Ectodermal cell (in vitro differentiated cells): ENCODE results near the gene OR4K1. TPM values are rescaled to one million over a fixed set of nuclear protein-coding genes. Genes with fewer than 3 reads are reported as not detected.

Experiments used
- H3K27ac ChIP-seq: 2 replicates; pipeline ENCODE4 v1.7.0; 2013; ENCODE audit warnings: mild to moderate bottlenecking, low read depth, low read length; ENCODE audit not compliant: insufficient read depth, poor library complexity, severe bottlenecking
- H3K27me3 ChIP-seq: 2 replicates; pipeline ENCODE4 v1.7.0; 2013; ENCODE audit warnings: mild to moderate bottlenecking, low read length; ENCODE audit not compliant: insufficient read depth, control insufficient read depth, poor library complexity, severe bottlenecking
- H3K36me3 ChIP-seq: one replicate; pipeline ENCODE4 v1.7.0; 2013; ENCODE audit warnings: low read length; ENCODE audit not compliant: control insufficient read depth, insufficient read depth
- H3K4me1 ChIP-seq: one replicate; pipeline ENCODE4 v1.7.0; 2013; ENCODE audit warnings: low read length; ENCODE audit not compliant: control insufficient read depth, insufficient read depth
- H3K4me3 ChIP-seq: 2 replicates; pipeline ENCODE4 v1.7.0; 2013; ENCODE audit warnings: low read depth, low read length, control low read depth; ENCODE audit not compliant: insufficient read depth
- H3K9me3 ChIP-seq: 2 replicates; pipeline ENCODE4 v1.7.0; 2013; ENCODE audit warnings: mild to moderate bottlenecking, low read length, moderate library complexity; ENCODE audit not compliant: control insufficient read depth
- WGBS, 2 experiments: methylation state at CpG; one replicate each; pipeline ENCODE4 v1.1.7; 2013; ENCODE audit warnings: missing lambda C conversion rate in 2 of 2; 5-methylcytosine and 5-hydroxymethylcytosine counted together
- polyA plus RNA-seq, 4 experiments: library from polyadenylated mRNA; stranded (reverse); fragments of 50-300 nt; gene quantifications; one replicate each; pipeline ENCODE4 v1.2.3, GENCODE V29; 2013

The OR4K1 gene, protein sequence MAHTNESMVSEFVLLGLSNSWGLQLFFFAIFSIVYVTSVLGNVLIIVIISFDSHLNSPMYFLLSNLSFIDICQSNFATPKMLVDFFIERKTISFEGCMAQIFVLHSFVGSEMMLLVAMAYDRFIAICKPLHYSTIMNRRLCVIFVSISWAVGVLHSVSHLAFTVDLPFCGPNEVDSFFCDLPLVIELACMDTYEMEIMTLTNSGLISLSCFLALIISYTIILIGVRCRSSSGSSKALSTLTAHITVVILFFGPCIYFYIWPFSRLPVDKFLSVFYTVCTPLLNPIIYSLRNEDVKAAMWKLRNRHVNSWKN
- not detected for polyA plus RNA-seq (2013, experiment 1 of 4)
- polyA plus RNA-seq (2013, experiment 2 of 4): not detected
- polyA plus RNA-seq (2013, experiment 3 of 4): not detected
- polyA plus RNA-seq (2013, experiment 4 of 4): not detected

DNA sequence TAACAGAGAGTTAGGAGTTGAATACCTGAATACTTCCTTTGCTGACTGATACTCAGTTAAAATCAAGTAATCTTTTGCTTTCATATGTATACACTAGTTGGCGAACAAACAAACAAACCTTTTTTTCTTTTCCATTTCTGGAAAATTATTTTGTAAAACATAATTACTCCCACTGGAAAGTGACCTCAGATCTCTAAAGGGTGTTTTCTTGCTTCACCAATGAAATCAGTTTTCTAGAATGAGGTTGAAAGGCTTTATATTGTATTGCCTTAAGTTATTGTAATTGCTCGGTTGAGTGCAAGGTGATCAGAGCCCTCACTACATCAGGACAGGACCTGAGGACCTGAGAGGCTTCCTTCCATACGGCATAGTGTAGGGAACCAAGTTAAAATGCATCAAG, at the start of gene OR4K1:
TSS of gene OR4K1 (plus strand) at position 301 of the 400 bp plus-strand sequence. CDS start 4,750 bp downstream, outside the sequence.
- H3K27ac ChIP-seq: no peak within 1 kb of the TSS
- H3K9me3 ChIP-seq: peaks cover 30% of the 10 kb centered on the region
- no peaks in the 10 kb centered on the region for H3K27me3 ChIP-seq
- H3K36me3 ChIP-seq: no peaks in the 10 kb centered on the region
- no peak within 1 kb of the TSS for H3K4me3 ChIP-seq
- no peaks in the 10 kb centered on the region for H3K4me1 ChIP-seq
- WGBS, 2 experiments: 81 to 89% methylated on average over 2 of the region's 3 CpGs

DNA sequence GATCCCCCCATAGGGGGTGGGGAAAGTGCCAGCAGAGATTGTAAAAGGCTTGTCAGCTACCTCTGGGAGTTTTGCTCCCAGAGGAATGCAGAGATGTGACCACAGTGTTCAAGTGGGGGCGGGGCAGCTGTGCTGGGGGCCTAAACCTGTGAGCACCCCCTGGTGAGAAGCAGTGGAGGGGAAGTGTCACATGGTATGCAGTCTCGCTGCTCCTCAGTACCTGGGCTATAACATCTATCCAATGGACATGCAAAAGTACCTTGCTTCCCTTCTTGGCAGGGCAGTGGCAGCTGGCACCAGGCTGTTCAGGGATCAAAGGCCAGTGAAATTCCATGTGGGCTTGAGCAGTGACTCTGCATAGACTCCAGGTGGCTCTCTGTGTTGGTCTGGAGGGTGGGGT, 35.4 kb upstream of the OR4K1 start:
- 36% methylated on average over 2 of the region's 2 CpGs for WGBS, 2 experiments
- Histone ChIP-seq H3K27me3 (no peaks in the 10 kb centered on the region), H3K4me1 (no peaks in the 10 kb centered on the region), H3K4me3 (no peak overlapping the region), H3K9me3 (peaks cover 43% of the 10 kb centered on the region), H3K36me3 (no peaks in the 10 kb centered on the region), H3K27ac (no peak overlapping the region)

DNA sequence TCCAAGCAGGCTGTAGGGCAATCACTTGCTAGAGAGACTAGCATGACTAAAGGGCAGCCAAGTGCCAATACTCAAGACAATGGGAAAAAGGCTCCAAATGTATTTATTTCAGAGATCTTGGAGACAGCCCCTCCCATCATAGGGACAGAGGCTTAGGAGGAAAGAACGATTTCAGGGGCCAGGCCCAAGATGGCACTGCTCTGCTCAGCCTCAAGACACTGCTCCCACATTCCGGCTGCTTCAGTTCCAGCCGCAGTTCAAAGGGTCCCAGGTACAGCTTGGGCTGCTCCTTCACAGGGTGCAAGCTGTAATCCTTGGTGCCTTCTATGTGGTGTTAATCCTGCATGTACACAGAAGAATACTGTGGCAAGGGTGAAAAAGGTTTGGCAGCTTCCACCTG, 29.7 kb upstream of the OR4K1 start:
- 70 to 72% methylated on average over 3 of the region's 3 CpGs for WGBS, 2 experiments
- Histone ChIP-seq H3K4me1 (no peaks in the 10 kb centered on the region), H3K27ac (no peak overlapping the region), H3K36me3 (no peaks in the 10 kb centered on the region), H3K9me3 (peaks cover 37% of the 10 kb centered on the region), H3K27me3 (no peaks in the 10 kb centered on the region), H3K4me3 (no peak overlapping the region)

DNA sequence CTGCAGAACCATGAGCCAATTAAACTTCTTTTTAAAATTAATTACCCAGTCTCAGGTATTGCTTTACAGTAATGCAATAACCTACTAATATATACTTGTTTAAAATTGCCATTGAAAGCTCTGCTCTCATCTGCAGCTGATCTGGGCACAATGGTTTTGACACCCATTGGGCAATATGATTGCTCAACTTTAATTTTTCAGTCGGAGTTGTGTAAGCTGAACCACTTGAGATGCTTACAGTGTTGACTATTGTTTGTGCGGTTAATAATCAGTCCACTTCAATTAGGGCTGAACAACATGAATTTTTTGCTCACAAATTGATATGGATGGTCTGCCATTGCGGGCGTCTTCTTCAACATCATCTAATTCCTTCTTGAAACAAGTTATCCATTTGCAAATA, 28.3 kb upstream of the OR4K1 start:
- WGBS, 2 experiments: 82 to 88% methylated on average over 4 of the region's 4 CpGs
- peaks cover 34% of the 10 kb centered on the region for H3K9me3 ChIP-seq
- H3K4me3 ChIP-seq: no peak overlapping the region
- no peak overlapping the region for H3K27ac ChIP-seq
- H3K36me3 ChIP-seq: no peaks in the 10 kb centered on the region
- H3K27me3 ChIP-seq: no peaks in the 10 kb centered on the region
- H3K4me1 ChIP-seq: no peaks in the 10 kb centered on the region

DNA sequence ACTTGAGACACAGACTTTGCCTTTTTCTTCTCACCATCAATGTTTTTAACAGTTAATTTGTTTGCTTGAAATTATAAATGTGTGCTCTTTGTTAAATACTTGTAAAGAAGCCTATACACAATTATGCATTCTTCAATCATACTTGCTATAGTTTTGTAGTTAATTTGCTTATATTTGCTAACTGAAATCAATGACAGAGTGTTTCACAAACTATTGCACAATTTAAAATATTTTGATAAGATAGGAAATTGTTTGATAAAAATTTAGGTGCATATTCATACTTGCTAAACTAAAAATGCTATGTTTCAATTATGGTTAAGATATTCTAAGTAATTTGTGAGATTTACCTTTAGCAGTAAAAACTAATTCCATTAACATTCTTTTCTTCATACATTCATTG, 24.1 kb upstream of the OR4K1 start:
- peaks cover 32% of the 10 kb centered on the region for H3K9me3 ChIP-seq

DNA sequence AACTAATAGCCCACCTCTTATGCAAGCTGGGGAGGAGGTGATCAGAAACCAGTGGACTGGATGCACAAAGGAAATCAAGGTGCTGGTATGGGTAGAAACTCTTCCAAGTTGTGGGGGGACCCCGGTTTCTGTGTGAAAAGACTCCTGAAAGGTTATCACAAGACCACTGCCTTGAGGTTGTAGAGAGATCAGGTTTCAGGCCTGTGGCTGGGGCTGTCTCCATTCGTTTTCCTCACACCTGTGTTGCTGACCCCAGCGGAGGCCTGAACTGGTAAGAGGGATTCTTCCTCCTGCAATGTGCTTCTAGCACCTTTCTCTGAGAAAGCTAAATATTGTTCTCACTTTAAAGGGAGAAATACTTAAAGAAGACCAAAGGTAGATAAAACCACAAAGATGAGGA, 19.6 kb upstream of the OR4K1 start:
- Histone ChIP-seq H3K4me1 (no peaks in the 10 kb centered on the region), H3K36me3 (no peaks in the 10 kb centered on the region), H3K4me3 (no peak overlapping the region), H3K27ac (no peak overlapping the region), H3K9me3 (peaks cover 25% of the 10 kb centered on the region), H3K27me3 (no peaks in the 10 kb centered on the region)
- WGBS, 2 experiments: 45 to 58% methylated on average over 3 of the region's 3 CpGs

More for the DNA sequence above, 24.1 kb upstream of the OR4K1 start:
- no peaks in the 10 kb centered on the region for H3K36me3 ChIP-seq
- no peaks in the 10 kb centered on the region for H3K27me3 ChIP-seq
- no peaks in the 10 kb centered on the region for H3K4me1 ChIP-seq
- H3K27ac ChIP-seq: no peak overlapping the region
- H3K4me3 ChIP-seq: no peak overlapping the region

DNA sequence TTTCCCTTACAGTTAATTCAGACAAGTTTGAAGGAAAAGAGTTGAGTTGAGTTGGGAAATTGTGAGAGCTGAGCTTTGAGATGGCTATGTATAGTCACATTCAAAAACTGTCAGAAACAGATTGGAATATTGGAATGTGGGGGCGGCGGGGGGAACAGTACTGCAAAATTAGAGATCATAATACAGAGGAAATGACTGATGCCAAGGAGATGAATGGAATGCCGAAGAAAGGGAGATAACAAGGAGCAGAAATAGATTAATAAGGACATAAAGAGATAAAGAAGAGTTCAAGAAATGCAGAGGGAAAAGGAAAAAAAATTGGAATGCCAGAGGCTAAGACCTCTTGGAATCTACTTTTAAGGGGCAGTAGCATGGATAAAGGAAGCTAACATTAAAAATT, 13.5 kb upstream of the OR4K1 start:
- peaks cover 37% of the 10 kb centered on the region for H3K9me3 ChIP-seq
- 78 to 83% methylated on average over 3 of the region's 3 CpGs for WGBS, 2 experiments

DNA sequence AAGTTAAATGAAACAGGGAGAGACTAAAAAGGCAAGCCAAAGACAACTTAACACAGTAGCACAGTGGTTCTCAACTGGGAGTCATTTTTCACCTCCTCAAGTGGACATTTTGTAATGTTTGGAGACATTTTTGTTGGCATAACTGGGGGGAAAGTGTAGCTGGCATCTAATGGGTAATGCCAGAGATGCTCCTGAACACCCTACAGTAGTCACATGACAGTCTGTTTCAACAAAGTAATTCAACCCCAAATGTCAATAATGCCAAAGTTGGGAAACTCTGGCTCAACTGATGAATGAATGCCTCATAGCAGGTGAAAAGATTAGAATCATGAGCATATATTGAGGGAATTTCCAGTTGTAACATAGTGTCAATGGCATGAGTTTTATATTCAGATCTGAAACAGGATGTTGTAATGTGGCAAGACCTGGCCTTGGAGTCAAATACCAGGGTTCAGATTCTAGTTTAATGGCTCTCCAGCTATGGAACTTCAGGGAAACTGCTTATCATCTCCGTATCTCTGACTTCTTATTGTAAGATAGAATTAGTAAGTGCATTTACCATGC, 12.7 kb upstream of the OR4K1 start:
- no peak overlapping the region for H3K27ac ChIP-seq
- no peaks in the 10 kb centered on the region for H3K36me3 ChIP-seq
- H3K4me1 ChIP-seq: no peaks in the 10 kb centered on the region
- WGBS, 2 experiments: 75 to 100% methylated on average over 1 of the region's 1 CpG
- H3K27me3 ChIP-seq: no peaks in the 10 kb centered on the region
- no peak overlapping the region for H3K4me3 ChIP-seq
- H3K9me3 ChIP-seq: peaks cover 37% of the 10 kb centered on the region

More for the DNA sequence above, 13.5 kb upstream of the OR4K1 start:
- no peaks in the 10 kb centered on the region for H3K4me1 ChIP-seq
- H3K27ac ChIP-seq: no peak overlapping the region
- no peaks in the 10 kb centered on the region for H3K36me3 ChIP-seq
- H3K4me3 ChIP-seq: no peak overlapping the region
- H3K27me3 ChIP-seq: no peaks in the 10 kb centered on the region

DNA sequence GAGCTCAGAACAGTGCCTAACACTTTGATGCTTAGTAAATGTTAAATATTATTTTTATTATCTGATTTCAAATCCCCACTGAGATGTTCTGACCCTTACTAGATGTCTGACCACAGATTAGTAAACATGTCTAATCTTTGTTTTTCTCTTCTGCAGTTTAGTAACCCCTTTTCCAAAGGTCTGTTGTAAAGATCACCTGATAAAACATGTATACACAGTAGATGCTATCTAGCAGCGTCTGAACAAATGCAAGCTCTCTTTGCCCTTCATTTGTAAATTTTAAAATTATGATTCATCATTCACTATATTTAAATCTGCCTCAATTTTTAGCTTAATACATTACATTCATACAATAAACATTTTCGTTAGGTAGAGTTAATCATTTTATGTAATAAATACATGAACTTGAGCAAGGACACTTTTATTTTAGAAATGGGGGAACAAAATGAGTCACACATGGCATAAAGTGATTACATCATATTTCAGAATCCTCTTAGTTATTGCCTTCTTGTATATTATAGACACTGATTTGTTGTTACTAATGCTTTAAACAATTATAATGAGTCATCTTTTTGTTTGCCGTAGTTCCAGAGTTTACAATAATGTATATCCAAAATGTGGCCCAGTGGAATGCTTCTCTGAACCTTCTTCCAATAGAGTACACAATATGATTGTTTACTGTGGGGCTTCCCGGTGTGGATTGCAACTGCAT, 12.0 kb upstream of the OR4K1 start:
- Histone ChIP-seq H3K4me1 (no peaks in the 10 kb centered on the region), H3K27ac (no peak overlapping the region), H3K27me3 (no peaks in the 10 kb centered on the region), H3K36me3 (no peaks in the 10 kb centered on the region), H3K4me3 (no peak overlapping the region), H3K9me3 (peaks cover 37% of the 10 kb centered on the region)
- 68 to 75% methylated on average over 3 of the region's 4 CpGs for WGBS, 2 experiments

DNA sequence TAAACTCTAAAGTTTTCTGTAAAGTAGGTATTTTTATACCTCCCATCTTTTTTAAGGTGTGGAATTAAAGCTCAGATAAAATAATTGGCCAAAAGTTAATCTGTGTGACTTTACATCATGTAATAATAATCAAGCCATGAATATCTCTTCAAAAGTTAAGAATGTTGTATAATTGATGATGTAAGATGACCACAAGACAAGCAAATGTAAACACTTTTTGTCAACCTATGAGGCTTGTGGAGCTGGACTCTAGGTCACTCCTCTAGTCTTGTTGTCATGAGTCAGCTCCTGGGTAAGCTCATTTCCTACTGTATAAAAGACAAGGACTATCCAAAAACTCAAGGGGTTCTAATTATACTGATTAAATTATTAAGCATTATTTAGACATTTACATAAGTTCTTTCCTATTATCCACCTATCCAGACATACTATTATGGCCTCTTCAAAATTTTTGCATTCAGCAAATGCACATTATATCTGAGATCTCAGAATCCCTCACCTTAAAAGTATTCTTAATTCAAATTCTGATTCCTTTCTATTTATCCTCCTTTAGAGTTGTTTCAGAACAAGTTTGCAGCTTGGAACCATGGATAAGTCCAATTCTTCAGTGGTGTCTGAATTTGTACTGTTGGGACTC, 10.6 kb upstream of the OR4K1 start, which contains the start of gene OR4K5:
TSS of gene OR4K5 (plus strand) at position 587 of the 637 bp plus-strand sequence. CDS start at position 587, 0 bp downstream.
- H3K36me3 ChIP-seq: no peaks in the 10 kb centered on the region
- no peaks in the 10 kb centered on the region for H3K4me1 ChIP-seq
- H3K9me3 ChIP-seq: peaks cover 34% of the 10 kb centered on the region
- H3K27me3 ChIP-seq: no peaks in the 10 kb centered on the region
- no peak within 1 kb of the TSS for H3K27ac ChIP-seq
- no peak within 1 kb of the TSS for H3K4me3 ChIP-seq
